OCI-LY3 (cell line): Measurements from ENCODE around the gene GPR3.

Experiments
- CTCF ChIP-seq: fragments of 200-600, 300-600 bp; sonication (generic); IDR thresholded peaks from 2 replicates; pipeline ENCODE4 v1.5.1; 2014; ENCODE audit warnings: antibody characterized with exemption, low read length, low read depth
- EZH2phosphoT487 ChIP-seq: fragments of 200-600 bp; shearing (Covaris generic); IDR thresholded peaks from 2 replicates; pipeline ENCODE4 v1.6.1; 2018; ENCODE audit warnings: antibody characterized with exemption, mixed run types, low read depth

DNA sequence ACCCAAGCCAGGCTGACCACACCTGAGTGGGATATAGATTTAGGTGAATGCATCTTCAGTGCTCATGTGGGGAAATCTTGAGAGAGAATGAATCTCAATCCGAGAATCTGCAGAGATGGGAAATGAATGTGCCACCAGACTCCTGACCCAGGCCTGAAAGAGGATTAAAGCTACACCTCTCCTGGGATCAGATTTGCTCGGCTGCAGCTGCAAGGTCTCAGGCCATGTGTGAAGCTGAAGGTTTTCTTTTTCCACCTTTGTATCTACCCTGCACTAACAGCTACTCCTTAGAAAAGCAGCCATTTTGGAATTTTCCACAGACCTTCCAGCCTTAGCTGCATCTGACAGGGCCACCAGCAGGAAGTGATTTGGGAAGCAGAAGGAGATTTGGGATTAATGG lies 18.3 kb downstream of the GPR3 start:
- TF ChIP-seq CTCF (no peak), EZH2phosphoT487 (no peak)
